GM19025 (cell line): Measurements from ENCODE around the gene MPEG1.
A peak's percentile ranks its signal among the peaks of the same experiment; 100 is the strongest.

Source experiments
- ATAC-seq: cut with Tn5 transposase; IDR thresholded peaks from one replicate; pipeline ENCODE4 v1.9.1; 2021; ENCODE audit warnings: mild to moderate bottlenecking, low read depth, moderate library complexity; ENCODE audit not compliant: unreplicated experiment

The MPEG1 gene

GRCh38 chr11:59219836-59220235 is 7.1 kb upstream of the MPEG1 start:
- ATAC-seq, result no peak

DNA sequence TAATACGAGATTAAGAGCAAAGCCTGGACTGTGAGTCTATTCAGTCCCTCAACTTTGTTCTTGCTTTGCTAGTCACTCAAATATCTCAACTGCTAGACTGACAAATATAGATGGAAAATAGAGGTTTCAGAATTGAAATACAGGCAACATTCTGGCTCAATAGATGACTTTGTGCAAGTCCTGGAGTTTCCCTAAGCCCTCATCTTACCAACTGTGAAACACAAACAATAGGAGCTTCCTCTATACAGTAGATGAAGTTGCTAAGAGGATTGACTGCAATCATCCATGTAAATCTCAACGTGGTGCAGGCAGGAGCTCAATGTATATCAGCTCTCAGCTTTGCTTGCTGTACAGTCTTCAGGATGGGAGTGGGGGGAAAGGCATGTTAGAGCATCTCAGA is 6.2 kb upstream of the MPEG1 start:
- no peak for ATAC-seq

GRCh38 chr11:59218319-59218718 is 5.6 kb upstream of the MPEG1 start:
- no peak for ATAC-seq

- peak; percentile 75 for ATAC-seq
Observed at GRCh38 chr11:59216641-59217564, 4.2 kb upstream of the MPEG1 start.

- no peak for ATAC-seq
Observed at GRCh38 chr11:59214141-59214893, 1.6 kb upstream of the MPEG1 start.

DNA sequence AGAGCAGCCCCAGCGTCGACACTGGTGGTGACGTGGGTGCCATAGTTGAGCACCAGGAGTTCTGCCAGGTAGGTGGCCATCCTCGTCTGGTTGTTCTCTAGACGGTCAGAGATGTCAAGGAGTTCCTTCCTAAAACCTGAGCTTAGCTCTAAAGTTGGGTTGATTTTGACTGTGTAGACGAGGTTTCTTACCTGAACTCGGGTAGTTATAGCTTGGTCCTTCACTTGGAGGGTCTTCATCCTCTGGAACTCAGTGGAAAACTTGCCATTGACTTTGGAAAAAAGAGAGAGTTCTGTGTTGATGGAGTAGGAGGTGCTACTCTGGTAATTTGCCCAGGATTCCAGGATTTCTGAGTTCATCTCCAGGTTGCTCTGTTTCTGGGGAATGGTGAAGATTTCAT is 505 bp downstream of the MPEG1 start:
- ATAC-seq, result no peak

DNA sequence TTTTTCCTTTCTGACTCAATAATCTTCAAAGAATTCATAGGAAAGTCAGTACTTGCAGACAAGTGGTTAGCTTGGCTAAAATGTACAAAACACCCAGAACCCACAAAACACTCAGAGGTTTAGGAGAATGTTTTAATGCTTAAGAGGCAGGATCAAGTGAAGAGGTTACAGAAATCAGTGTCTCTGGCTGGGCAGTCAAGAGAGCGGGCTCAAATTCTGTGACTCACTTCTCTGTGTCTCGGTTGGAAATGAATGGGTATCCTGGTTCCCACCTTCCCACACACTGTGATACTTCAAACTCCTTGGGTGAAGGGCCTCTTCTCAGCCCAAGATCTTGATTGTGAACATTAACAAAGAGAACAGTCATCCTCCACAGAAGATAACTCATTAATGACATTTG is 3.8 kb downstream of the MPEG1 start:
- no peak for ATAC-seq

- peak; percentile 53 for ATAC-seq
Observed at GRCh38 chr11:59207988-59208451, 4.7 kb downstream of the MPEG1 start.

DNA sequence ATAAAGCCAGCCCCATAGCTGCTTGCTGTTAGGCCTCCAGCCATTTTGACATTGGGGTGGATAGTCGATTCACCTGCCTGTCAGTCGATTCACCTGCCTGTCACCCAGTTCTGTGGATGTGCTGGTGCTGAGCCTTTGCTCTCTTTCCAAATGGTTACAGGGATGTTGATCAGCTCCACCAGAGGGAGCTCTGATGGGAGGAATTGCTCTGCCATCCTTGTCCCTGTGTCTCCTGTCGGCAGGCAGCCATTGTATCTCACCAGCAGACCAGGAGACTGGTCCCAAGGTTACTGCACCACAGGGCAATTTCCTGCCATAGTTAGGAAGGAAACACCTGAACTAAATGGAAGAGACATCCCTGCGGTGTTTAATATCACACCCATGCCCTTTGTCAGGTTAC is 6.1 kb downstream of the MPEG1 start:
- ATAC-seq, result no peak

DNA sequence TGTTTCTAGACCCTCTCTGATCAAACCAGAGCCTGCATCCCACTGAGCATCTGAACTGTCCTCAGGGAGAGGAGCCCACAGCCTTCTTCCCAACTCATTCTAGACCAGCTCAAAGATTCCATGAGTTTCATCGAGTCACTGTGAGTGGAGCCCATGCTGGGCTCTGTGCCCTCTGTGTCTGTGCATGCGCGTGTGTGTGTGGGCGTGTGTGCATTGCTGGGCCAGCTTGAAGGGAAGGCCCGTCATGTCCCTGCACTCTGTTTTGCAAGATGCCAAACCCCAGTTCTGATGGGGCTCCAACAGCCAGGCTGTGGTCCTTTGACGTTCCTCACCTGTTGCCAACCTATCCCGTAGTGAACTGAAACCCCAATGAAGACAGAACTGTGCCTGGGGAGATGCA is 7.1 kb downstream of the MPEG1 start:
- no peak for ATAC-seq

- no peak for ATAC-seq
Observed at GRCh38 chr11:59204746-59205145, 8.0 kb downstream of the MPEG1 start.

DNA sequence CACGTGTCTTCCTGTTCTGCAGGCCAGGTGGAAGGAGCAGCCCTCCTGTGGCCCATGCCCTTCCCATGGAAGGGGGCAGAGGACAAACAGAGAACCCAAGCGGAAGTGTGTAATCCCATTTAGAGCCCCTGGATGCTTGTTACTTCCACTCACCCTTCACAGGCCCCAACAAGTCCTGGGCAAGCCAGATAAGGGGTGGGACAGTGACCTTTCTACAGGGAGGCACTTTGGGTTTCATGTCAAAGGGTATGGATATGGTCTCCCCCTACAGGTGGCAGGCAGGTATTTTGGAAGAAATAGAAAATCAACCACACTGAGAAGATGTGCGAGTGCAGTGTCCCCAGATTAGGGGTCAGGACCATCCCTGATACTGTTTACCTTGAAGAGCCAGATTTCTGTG is 11.4 kb downstream of the MPEG1 start:
- no peak for ATAC-seq

- no peak for ATAC-seq
Observed at GRCh38 chr11:59200423-59200746, 12.3 kb downstream of the MPEG1 start.

GRCh38 chr11:59199546-59200422 is 12.9 kb downstream of the MPEG1 start:
- peak; percentile 68 for ATAC-seq

DNA sequence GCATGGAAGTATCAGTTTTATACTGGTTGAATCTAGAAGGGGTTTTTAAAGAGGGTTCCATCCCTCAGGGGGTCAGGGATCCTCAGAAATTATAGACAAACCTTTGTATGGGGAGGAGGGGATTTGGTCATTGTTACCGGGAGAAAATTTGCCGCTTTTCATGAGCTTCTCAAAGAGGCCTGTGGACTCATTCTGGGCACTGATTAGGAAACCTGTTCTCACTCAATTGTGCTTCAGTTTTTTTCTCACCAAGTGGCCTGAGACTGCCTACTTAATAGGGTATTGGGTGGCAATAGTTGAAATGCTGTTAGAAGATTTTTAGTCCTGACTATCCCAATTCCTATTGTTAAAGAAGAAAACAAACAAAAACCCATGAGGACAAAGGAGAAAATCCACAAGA is 14.0 kb downstream of the MPEG1 start:
- no peak for ATAC-seq

DNA sequence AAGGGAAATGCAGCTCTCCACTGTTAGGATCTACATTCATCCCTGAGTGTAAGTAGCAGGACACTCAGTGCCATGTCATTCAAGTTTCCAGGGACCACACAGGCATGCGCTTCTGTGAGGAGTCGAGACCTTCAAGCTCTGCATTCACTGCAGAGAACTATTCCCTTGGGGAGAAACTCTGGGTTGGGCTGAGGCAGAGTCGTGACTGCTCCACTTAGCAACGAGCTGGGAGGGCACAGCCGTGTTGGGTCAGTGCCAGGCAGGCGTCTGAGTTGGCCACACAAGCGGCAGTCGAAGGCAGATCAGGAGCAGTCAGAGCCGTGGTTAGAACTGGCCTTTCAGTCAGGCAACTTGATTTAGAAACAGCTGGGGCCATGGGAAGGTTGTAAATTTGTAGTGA is 14.7 kb downstream of the MPEG1 start:
- no peak for ATAC-seq

GRCh38 chr11:59196777-59197176 is 15.9 kb downstream of the MPEG1 start:
- ATAC-seq, result no peak

DNA sequence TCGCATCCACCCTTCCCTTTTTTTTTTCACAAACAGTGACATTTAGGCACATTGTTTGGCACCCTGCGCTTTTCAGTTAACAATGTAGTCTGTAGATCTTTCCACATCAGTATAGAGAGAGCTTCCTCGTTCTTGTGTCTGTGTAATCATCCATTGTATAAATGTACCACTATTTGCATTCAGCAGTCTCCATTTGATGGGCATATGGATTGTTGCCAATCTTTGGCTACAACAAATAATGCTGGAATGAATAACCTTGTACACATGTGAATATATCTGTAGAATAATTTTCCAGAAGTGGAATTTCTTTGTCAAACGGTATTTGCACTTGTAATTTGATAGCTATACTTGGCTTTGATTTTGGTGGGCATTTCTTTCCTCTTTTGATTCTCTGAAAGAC is 17.1 kb downstream of the MPEG1 start:
- no peak for ATAC-seq

- no peak for ATAC-seq
Observed at GRCh38 chr11:59193587-59194130, 19.1 kb downstream of the MPEG1 start.

- no peak for ATAC-seq
Observed at GRCh38 chr11:59192446-59193020, 20.2 kb downstream of the MPEG1 start.
